Vagina (tissue), 2 donors: Measurements from ENCODE around the gene SSR2. TPM values are rescaled to one million over a fixed set of nuclear protein-coding genes. Genes with fewer than 3 reads are reported as not detected.

Experiments used
- DNase-seq, 2 donors: peaks; one replicate each; pipeline ENCODE4 v3.0.0-alpha.2; 2017; ENCODE audit errors: extremely low spot score in 2 of 2
- H3K27ac ChIP-seq: fragments of 200-600 bp; sonication (generic); one replicate; pipeline ENCODE4 v1.5.1; 2019
- H3K27me3 ChIP-seq: fragments of 200-600 bp; sonication (generic); one replicate; pipeline ENCODE4 v1.5.1; 2019
- H3K36me3 ChIP-seq, 2 donors: fragments of 200-600 bp; sonication (generic); one replicate each; pipeline ENCODE4 v1.5.1; 2017 to 2019
- H3K4me1 ChIP-seq: fragments of 200-600 bp; sonication (generic); one replicate; pipeline ENCODE4 v1.5.1; 2019
- H3K4me3 ChIP-seq, 2 donors: fragments of 200-600 bp; sonication (generic); 1 replicate in 1 of 2; 2 replicates in 1 of 2; pipeline ENCODE4 v1.5.1; 2016 to 2019
- H3K9me3 ChIP-seq: fragments of 200-600 bp; sonication (generic); one replicate; pipeline ENCODE4 v1.5.1; 2019
- CTCF ChIP-seq, 3 experiments: fragments of 450-650 bp in 2 of 3; fragments of 200-600 bp in 1 of 3; sonication (generic) in 1 of 3; IDR thresholded peaks; one replicate each; pipeline ENCODE4 v1.5.1; 2017 to 2019; ENCODE audit warnings: antibody characterized with exemption in 3 of 3, mild to moderate bottlenecking in 2 of 3, moderate library complexity in 2 of 3
- POLR2A ChIP-seq, 2 donors: fragments of 450-650 bp; IDR thresholded peaks; one replicate each; pipeline ENCODE4 v1.6.1; 2017; ENCODE audit warnings: antibody characterized with exemption in 2 of 2, mild to moderate bottlenecking in 2 of 2, moderate library complexity in 2 of 2
- POLR2AphosphoS5 ChIP-seq, 2 donors: sonication (generic); formaldehyde crosslinking; IDR thresholded peaks; one replicate each; pipeline ENCODE4 v1.9.0; 2017; ENCODE audit warnings: antibody characterized with exemption in 2 of 2, mild to moderate bottlenecking in 2 of 2, low read depth in 1 of 2; ENCODE audit not compliant: insufficient read depth in 1 of 2
- intact Hi-C: fragments of 100-400 bp; cut with DNase I; formaldehyde crosslinking; loops from one replicate; pipeline ENCODE4 v1.15.1; 2023
- total RNA-seq: library from RNA; depleted of rRNA; stranded (reverse); fragments of >200 nt; gene quantifications from one replicate; pipeline ENCODE4 v1.2.3, GENCODE V29; 2016

Gene SSR2
- total RNA-seq, 1 donor from 2014 or later = 187 TPM

GRCh38 chr1:156026588-156026987 is 5.8 kb upstream of the SSR2 start:
- DNase-seq = no peak
- intact Hi-C loops = no loop called here
- Histone ChIP-seq H3K9me3 (no peaks in the 10 kb centered on the region), H3K36me3 (no peaks in the 10 kb centered on the region), H3K4me3 (no peak overlapping the region), H3K4me1 (no peaks in the 10 kb centered on the region), H3K27me3 (no peaks in the 10 kb centered on the region), H3K27ac (no peak overlapping the region)
- TF ChIP-seq POLR2AphosphoS5 (IDR thresholded peaks at IDR 0.05; ENCODE audit: insufficient read depth in 1 of 2, low read depth in 1 of 2) = no peak
- TF ChIP-seq POLR2A (IDR thresholded peaks at IDR 0.05) = no peak
- no peak for TF ChIP-seq CTCF (IDR thresholded peaks at IDR 0.05)

DNA sequence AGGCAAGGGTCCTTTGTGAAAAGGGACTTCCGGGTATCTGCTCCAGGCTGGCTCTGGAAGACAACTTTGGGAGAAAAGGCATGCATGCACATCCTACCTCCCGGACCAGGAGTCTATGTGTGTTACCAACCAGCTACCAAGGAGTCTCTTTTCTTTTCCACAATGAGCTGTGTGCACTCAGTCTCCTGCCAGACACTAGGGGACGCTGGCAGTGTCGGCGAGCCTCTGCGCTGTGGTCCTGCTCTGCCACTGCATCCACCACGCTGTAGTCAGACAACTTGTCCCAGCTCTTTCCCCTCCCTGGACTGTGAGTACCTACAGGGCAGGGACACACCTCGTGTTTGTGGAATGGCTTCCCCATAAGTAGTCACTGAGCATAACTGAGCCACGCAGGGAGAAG is 5.1 kb upstream of the SSR2 start:
- TF ChIP-seq POLR2A (IDR thresholded peaks at IDR 0.05) = no peak
- no peak for TF ChIP-seq CTCF (IDR thresholded peaks at IDR 0.05)
- TF ChIP-seq POLR2AphosphoS5 (IDR thresholded peaks at IDR 0.05; ENCODE audit: insufficient read depth in 1 of 2, low read depth in 1 of 2) = no peak
- Histone ChIP-seq H3K4me1 (peaks cover 4% of the 10 kb centered on the region), H3K4me3 (no peak overlapping the region), H3K9me3 (no peaks in the 10 kb centered on the region), H3K36me3 (no peaks in the 10 kb centered on the region), H3K27me3 (no peaks in the 10 kb centered on the region), H3K27ac (no peak overlapping the region)
- no peak for DNase-seq
- intact Hi-C loops = no loop called here

DNA sequence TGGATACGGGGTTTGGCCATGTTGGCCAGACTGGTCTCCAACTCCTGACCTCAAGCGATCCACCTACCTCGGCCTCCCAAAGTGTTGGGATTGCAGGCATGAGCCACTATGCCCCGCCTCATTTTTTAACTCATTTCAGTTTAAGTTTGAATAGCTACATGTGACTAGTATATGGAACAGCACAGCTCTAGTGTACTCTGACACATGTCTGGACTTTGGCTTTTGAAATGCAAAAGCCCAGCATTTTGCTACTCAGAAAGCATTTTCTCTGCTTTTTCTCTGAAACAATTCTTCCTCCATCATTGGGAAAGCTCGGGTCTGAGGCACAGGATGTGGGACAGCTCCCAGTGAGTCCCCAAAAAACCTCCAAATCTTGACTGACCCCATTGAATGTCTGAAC is 4.0 kb upstream of the SSR2 start:
- Histone ChIP-seq H3K27ac (no peak overlapping the region), H3K4me1 (peaks cover 10% of the 10 kb centered on the region), H3K27me3 (no peaks in the 10 kb centered on the region), H3K9me3 (no peaks in the 10 kb centered on the region), H3K4me3 (no peak overlapping the region), H3K36me3 (no peaks in the 10 kb centered on the region)
- DNase-seq = no peak
- intact Hi-C loops = no loop called here
- TF ChIP-seq POLR2A (IDR thresholded peaks at IDR 0.05) = no peak
- no peak for TF ChIP-seq POLR2AphosphoS5 (IDR thresholded peaks at IDR 0.05; ENCODE audit: insufficient read depth in 1 of 2, low read depth in 1 of 2)
- TF ChIP-seq CTCF (IDR thresholded peaks at IDR 0.05) = no peak

DNA sequence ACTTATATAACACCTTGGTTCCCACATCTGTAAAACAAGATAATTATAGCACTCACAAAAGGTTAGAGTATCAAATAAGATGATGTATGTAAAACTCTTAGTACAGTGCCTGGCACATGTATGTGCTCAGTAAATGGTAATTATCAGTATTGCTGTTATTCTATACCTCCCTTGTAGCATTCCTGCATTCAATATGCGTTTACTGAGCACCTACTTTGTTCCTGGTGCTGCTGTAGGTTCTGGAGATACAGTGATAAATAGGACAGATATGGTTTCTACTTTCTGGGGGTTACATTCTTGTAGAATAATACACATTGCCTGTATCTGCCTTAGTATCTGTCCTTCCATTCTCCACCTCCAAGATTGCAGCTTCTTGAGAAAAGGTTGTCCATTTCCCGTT is 1.2 kb upstream of the SSR2 start:
- Histone ChIP-seq H3K4me1 (peaks cover 19% of the 10 kb centered on the region), H3K27me3 (no peaks in the 10 kb centered on the region), H3K36me3 (peaks cover 0 to 22% of the 10 kb centered on the region in 2 donors), H3K4me3 (no peak overlapping the region), H3K27ac (no peak overlapping the region), H3K9me3 (no peaks in the 10 kb centered on the region)
- DNase-seq = no peak
- TF ChIP-seq CTCF (IDR thresholded peaks at IDR 0.05) (no peak), POLR2AphosphoS5 (IDR thresholded peaks at IDR 0.05; ENCODE audit: insufficient read depth in 1 of 2, low read depth in 1 of 2) (no peak)
- intact Hi-C loops = no loop called here

DNA sequence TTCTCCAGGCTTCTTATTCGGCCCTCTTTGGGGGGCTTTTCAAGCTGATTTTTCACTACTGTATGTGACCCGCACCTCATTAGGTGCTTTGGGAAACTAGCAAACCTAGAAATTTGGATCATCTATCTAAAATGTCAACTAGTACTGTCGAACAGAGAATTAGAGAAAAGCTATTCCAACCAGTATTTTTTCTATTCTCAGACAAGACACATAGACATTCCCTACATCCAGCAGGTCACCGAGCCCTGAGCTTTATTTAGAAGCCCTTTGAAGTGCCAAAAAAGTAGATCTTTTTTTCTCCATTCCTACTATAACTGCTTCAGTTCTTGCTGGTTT is 310 bp upstream of the SSR2 start:
- Histone ChIP-seq H3K27me3 (no peaks in the 10 kb centered on the region), H3K9me3 (no peaks in the 10 kb centered on the region), H3K27ac (peak overlapping the region; percentile 87), H3K36me3 (peaks cover 0 to 30% of the 10 kb centered on the region in 2 donors), H3K4me3 (peak overlapping the region; percentile 92 to 96), H3K4me1 (peaks cover 19% of the 10 kb centered on the region)
- intact Hi-C loops = no loop called here
- no peak for DNase-seq
- no peak for TF ChIP-seq POLR2A (IDR thresholded peaks at IDR 0.05)
- no peak for TF ChIP-seq POLR2AphosphoS5 (IDR thresholded peaks at IDR 0.05; ENCODE audit: insufficient read depth in 1 of 2, low read depth in 1 of 2)
- no peak for TF ChIP-seq CTCF (IDR thresholded peaks at IDR 0.05)
